DOHH2 (cell line): ENCODE measurements around the gene DUOXA2.

ENCODE experiments used
- CTCF ChIP-seq: fragments of 200-600 bp; sonication (generic); IDR thresholded peaks from one replicate; pipeline ENCODE4 v1.5.1; 2014; ENCODE audit warnings: antibody characterized with exemption, mild to moderate bottlenecking, low read depth, low read length; ENCODE audit not compliant: poor library complexity, severe bottlenecking
- EZH2phosphoT487 ChIP-seq: fragments of 200-600 bp; sonication (generic); IDR thresholded peaks from 2 replicates; pipeline ENCODE4 v1.6.1; 2017; ENCODE audit warnings: borderline replicate concordance, mild to moderate bottlenecking, antibody characterized with exemption, low read length, moderate library complexity, mixed read lengths

GRCh38 chr15:45139770-45140169 is 25.6 kb downstream of the DUOXA2 start:
- TF ChIP-seq CTCF = no peak
- TF ChIP-seq EZH2phosphoT487 = no peak
